ENCODE results near the gene KLF1.

- no peak for TF ChIP-seq RXRA (CRISPR knock-in tag; IDR thresholded peaks at IDR 0.05)
- TF ChIP-seq ZNF570 (CRISPR knock-in tag; IDR thresholded peaks at IDR 0.05; ENCODE audit: borderline replicate concordance) = no peak
- TF ChIP-seq, protein P1, sequence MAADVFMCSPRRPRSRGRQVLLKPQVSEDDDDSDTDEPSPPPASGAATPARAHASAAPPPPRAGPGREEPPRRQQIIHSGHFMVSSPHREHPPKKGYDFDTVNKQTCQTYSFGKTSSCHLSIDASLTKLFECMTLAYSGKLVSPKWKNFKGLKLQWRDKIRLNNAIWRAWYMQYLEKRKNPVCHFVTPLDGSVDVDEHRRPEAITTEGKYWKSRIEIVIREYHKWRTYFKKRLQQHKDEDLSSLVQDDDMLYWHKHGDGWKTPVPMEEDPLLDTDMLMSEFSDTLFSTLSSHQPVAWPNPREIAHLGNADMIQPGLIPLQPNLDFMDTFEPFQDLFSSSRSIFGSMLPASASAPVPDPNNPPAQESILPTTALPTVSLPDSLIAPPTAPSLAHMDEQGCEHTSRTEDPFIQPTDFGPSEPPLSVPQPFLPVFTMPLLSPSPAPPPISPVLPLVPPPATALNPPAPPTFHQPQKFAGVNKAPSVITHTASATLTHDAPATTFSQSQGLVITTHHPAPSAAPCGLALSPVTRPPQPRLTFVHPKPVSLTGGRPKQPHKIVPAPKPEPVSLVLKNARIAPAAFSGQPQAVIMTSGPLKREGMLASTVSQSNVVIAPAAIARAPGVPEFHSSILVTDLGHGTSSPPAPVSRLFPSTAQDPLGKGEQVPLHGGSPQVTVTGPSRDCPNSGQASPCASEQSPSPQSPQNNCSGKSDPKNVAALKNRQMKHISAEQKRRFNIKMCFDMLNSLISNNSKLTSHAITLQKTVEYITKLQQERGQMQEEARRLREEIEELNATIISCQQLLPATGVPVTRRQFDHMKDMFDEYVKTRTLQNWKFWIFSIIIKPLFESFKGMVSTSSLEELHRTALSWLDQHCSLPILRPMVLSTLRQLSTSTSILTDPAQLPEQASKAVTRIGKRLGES (CRISPR knock-in tag; IDR thresholded peaks at IDR 0.05; ENCODE audit: borderline replicate concordance) = no peak
- TF ChIP-seq, protein P2, sequence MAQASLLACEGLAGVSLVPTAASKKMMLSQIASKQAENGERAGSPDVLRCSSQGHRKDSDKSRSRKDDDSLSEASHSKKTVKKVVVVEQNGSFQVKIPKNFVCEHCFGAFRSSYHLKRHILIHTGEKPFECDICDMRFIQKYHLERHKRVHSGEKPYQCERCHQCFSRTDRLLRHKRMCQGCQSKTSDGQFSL (CRISPR knock-in tag; IDR thresholded peaks at IDR 0.05) = no peak
- TF ChIP-seq CHD4 (IDR thresholded peaks at IDR 0.05; ENCODE audit: borderline replicate concordance, low read length) = no peak
- no peak for TF ChIP-seq SMARCC2 (IDR thresholded peaks at IDR 0.05)
- no peak for TF ChIP-seq CREB1 (IDR thresholded peaks at IDR 0.05)
- no peak for TF ChIP-seq CREB1 (CRISPR knock-in tag; IDR thresholded peaks at IDR 0.05)
- TF ChIP-seq POLR2AphosphoS5 (IDR thresholded peaks at IDR 0.05; ENCODE audit: low read depth, low read length) = no peak
- TF ChIP-seq STAT6 (CRISPR knock-in tag; IDR thresholded peaks at IDR 0.05; ENCODE audit: borderline replicate concordance) = no peak
- no peak for TF ChIP-seq PCBP2 (optimal IDR thresholded peaks at IDR 0.05; ENCODE audit: low read depth, low read length, poor library complexity, severe bottlenecking)
- no peak for TF ChIP-seq NFE2L2 (IDR thresholded peaks at IDR 0.05; ENCODE audit: low read length)
- TF ChIP-seq, protein P3, sequence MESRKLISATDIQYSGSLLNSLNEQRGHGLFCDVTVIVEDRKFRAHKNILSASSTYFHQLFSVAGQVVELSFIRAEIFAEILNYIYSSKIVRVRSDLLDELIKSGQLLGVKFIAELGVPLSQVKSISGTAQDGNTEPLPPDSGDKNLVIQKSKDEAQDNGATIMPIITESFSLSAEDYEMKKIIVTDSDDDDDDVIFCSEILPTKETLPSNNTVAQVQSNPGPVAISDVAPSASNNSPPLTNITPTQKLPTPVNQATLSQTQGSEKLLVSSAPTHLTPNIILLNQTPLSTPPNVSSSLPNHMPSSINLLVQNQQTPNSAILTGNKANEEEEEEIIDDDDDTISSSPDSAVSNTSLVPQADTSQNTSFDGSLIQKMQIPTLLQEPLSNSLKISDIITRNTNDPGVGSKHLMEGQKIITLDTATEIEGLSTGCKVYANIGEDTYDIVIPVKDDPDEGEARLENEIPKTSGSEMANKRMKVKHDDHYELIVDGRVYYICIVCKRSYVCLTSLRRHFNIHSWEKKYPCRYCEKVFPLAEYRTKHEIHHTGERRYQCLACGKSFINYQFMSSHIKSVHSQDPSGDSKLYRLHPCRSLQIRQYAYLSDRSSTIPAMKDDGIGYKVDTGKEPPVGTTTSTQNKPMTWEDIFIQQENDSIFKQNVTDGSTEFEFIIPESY (CRISPR knock-in tag; IDR thresholded peaks at IDR 0.05) = no peak
These were observed 25.6 kb upstream of the KLF1 start for GRCh38 chr19:12912571-12912970.
